GM18511 (cell line): ENCODE results near the gene SLC4A4.

Source experiments
- ATAC-seq: cut with Tn5 transposase; IDR thresholded peaks from one replicate; pipeline ENCODE4 v1.9.1; 2021; ENCODE audit warnings: mild to moderate bottlenecking, moderate library complexity; ENCODE audit not compliant: unreplicated experiment

The SLC4A4 gene

DNA sequence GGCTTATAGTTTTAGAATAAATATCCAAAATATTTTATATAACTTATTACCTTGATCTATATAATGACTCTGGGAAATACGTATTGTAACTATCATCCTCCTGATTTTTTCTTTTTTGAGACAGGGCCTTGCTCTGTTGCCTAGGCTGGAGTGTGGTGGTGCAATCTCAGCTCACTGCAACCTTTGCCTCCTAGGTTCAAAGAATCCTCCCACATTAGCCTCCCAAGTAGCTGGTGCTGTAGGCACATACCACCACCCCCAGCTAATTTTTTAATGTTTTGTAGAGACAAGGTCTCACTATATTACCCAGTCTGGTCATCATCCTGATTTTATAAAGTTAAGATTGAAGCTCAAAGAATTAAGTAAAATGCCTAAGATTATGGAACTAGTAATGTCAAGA lies 193.6 kb downstream of the SLC4A4 start:
- no peak for ATAC-seq

DNA sequence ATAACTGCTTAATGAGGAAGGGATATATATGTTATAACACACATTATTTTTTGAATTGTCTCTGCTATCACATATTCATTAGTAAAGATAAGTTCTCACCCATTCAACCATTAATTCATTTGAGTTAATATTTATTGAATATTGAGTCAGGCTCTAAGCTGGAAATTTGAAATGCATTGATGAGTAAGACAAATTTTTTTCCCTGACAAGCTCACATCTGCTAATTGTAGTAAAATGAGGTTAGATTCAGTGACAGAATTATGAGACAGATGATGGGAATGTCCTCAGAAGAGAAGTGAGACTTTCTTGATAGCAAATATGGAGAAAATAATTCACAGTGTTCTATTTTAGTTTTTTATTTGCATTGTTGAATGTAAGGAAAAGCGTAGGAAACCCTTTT lies 194.3 kb downstream of the SLC4A4 start:
- ATAC-seq: no peak

DNA sequence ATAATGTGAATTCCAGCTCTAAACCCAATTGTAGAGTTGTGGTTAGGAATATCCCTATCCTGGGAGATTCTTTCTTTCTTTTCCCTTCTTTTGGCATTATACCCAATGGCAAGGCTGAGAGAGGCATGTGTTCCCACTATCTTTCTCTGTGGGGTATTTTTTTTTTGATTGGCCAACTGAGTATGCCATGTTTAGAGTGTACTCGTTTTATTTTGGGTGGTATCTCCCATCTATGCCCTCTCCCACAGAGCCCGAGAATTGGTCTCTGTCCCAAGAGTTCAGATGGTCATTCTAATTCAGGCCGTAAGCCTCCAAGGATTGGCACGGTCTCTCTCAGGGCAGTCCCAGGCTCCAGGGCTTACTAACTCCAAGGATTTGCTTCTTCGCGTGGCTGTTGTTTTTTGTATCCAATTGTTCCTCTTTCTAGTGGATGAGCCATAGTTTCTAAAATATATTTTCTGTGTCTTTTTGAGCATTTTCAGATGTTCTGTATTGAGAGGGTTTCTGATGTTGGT lies 198.8 kb downstream of the SLC4A4 start:
- no peak for ATAC-seq

DNA sequence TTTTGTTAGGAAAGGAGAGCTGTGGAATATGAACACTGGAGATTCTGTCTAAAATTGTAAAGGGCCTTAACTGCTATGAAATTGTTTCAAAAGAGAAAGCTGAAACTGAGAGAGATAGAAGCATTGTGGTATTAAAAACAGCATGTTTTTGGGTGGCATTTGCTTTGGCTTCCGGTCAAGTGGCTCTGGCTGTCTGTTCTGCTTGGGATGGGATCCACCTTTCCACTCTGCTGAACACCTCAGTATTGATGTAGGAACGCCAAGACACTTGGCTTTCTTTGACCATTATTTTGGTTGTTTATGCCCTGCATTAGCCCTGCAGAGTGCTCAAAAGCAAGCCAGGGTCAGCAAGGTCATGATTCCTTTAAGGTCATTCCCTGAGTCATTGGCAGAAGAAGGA lies 199.7 kb downstream of the SLC4A4 start:
- peak; percentile 39 for ATAC-seq

GRCh38 chr4:71540749-71541269 lies 202.0 kb downstream of the SLC4A4 start:
- ATAC-seq: peak; percentile 64

DNA sequence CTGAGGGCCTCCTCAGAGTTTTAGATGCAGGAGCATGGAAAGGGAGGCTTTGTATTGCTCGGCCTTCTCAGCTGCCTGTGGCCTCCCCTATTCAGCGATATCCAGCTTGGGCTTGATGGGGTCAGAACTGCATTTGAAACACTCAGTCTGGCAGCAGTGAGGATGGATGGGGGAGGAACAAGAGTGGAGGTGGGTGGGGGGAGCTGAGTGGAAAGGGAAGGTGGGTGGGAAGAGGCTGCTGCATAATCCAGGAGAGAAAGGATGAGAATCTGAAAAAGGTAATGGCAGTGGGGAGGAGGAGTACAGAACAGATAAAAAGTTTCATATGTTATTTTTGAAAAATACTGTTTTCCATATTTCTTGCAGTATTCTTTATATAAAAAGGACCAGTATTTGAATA lies 202.7 kb downstream of the SLC4A4 start:
- no peak for ATAC-seq

- no peak for ATAC-seq
Observed at GRCh38 chr4:71545168-71545567, 206.3 kb downstream of the SLC4A4 start.

DNA sequence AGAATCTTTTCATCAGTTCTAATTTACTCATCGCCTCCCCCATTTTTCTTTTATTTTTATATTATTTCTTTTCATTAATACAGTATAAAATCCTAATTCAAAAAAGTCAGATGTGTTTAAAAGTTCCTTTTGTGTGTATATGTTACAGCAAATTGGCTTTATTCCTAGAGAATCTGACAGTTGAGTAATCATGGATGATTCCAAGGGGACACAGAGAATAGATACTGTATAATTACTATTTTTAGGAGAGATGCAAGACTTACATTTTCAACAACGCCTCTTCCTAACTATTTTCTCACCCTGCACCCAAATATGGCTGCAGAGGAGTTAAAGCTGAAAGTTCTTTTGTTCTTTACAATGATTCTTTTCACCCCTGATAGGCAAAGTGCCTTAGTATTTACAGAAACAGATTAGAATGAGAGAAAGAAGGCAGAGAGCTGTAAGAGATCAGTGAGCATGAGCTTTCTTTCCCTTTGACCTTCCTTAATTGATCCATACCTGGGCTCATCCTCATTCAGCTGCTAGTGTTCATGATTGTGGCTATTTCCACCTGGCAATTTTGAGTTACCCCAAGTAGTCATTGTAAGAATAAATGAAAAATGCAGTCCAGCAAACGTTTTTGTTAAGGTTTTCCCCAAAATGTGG lies 210.8 kb downstream of the SLC4A4 start:
- ATAC-seq: no peak

DNA sequence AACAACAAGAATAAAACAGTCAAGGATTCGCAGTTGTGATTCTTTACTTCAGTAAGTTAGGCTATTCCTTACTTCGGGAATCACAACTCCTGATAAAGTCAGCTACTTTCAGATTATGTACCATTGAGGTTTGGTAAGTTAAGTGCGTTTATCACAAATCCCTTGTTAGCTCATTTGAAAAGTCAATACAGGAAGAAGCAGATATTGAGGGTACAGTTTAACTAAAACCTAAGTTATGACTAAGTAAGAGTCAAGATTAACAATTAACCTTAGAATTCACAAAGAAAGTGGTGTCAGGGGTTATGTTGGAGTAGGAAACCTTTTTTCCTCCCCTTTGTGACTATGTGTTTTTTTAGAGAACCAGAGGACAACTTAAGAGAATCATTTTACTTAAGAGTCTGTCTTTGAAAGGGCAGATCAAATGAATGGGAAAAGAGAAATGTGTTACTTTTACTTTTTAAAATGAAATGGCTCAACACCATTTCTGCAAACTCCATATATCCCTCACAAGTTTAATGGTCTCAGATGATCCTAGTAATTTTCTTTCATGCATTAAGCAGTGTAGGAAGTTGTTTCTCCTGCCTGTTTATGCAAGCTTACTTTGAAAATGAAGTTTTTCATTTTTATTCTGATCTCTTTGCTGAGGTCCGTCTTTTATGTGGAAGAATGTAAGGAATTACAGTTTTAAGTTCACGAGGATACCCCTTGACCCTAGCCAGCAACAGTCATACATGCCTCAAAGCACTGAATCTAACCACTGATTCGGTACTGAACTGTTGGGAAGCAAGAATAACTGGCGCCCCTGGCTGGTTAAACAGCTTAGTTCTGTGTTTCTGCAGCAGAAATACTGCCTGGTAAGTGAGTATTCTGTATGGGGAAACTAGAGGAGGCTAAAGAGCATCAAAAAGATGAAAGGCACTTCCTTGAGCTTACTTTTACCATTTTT lies 211.7 kb downstream of the SLC4A4 start:
- no peak for ATAC-seq

- peak; percentile 48 for ATAC-seq
Observed at GRCh38 chr4:71553605-71554004, 214.8 kb downstream of the SLC4A4 start.

DNA sequence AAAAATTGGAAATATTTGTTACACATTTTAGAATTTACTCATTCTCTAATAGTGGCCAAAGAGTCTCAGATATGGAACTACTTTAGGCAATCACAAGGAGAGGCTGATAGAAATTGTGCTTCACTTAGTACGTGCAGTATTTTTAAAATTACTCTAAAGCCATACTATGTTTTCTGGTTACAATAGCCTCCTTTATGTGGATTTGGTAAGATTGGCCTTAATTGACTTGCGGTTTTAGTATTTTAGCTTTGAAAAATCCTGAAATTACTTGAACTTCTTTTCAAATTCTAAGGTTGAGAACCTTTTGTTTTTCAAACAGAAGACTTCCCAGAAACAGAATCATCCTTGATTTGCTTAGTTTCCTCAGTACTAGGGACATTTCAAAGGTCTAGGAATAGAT lies 215.2 kb downstream of the SLC4A4 start:
- ATAC-seq: no peak

- peak; percentile 84 for ATAC-seq
Observed at GRCh38 chr4:71558248-71558647, 219.4 kb downstream of the SLC4A4 start.

DNA sequence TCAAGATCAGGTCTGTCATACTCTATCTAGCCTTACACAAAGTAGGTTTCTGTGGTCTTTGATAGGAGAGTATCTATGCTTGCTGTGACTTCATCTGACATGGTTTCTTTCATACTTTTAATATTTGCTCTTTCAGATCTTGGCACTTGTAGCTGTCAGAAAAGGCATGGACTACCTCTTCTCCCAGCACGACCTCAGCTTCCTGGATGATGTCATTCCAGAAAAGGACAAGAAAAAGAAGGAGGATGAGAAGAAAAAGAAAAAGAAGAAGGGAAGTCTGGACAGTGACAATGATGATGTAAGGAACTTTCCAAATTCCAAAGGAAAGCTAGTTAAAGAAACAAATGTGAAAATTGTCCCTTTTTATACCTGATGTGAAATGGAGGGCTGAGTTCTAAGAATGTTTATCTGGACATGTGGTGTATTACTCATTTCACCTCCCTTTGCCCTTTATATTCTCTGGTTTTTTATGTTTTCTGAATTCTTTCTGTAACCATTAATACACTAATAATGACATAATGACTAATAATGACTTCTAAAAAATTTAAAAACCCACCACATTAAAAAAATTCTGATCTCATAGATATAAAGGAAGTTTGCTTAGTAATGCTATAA lies 221.2 kb downstream of the SLC4A4 start:
- no peak for ATAC-seq

DNA sequence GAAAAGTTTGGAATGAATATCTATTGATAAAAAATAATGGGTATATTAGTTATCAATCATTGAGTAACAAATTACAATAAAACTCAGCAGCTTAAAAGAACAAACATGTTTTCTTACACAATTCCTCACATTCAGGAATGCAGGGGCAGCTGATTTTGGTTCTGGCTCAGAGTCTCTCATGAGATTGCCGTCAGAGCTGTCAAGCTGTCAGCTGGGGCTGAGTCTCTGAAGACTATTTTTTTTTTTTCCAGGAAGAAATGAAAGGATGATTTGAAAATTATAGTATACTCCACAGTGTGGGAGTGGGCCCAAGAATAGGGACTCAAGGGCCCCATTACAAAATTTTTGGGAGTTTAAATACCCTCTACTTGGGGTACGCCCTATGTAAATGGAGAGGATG lies 226.0 kb downstream of the SLC4A4 start:
- ATAC-seq: no peak

- ATAC-seq: no peak
Observed at GRCh38 chr4:71566856-71567255, 228.0 kb downstream of the SLC4A4 start.

- ATAC-seq: no peak
Observed at GRCh38 chr4:71568131-71568530, 229.3 kb downstream of the SLC4A4 start.

DNA sequence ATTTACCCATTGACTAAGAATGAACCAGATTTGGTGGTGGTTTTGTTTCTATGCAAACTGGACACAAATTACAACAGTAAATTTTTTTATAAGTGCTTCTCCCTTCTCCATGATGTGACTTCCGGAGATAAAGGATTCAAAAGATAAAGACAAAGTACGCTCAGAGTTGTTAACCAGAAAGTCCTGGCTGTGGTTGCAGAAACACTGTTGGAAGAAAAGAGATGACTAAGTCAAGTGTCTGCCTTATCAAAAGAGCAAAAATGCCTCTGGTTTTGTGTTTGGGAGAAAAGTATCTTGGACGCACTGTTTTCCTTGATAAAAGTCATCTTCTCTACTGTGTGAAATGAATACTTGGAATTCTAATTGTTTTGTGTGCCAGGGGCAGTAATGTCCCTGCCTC lies 231.7 kb downstream of the SLC4A4 start:
- ATAC-seq: no peak

- no peak for ATAC-seq
Observed at GRCh38 chr4:71571346-71571745, 232.5 kb downstream of the SLC4A4 start.

DNA sequence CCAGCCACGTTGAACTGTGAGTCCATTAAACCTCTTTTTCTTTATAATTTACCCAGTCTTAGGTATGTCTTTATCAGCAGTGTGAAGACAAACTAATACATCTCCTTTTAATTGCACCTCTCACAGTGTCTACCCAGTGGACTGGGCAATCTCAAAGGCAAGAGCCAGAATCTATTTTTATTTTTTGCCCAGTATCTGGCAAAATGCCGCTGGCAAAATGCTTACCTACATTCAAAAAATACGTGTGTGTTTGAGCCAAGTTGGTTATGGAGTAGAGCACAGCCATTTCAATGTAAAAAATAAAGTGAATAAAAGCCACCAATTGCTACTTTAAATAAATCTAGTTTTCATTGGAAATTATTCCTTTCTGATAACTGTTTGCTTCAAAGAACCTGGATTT lies 245.2 kb downstream of the SLC4A4 start:
- no peak for ATAC-seq

- no peak for ATAC-seq
Observed at GRCh38 chr4:71584585-71584984, 245.8 kb downstream of the SLC4A4 start.

DNA sequence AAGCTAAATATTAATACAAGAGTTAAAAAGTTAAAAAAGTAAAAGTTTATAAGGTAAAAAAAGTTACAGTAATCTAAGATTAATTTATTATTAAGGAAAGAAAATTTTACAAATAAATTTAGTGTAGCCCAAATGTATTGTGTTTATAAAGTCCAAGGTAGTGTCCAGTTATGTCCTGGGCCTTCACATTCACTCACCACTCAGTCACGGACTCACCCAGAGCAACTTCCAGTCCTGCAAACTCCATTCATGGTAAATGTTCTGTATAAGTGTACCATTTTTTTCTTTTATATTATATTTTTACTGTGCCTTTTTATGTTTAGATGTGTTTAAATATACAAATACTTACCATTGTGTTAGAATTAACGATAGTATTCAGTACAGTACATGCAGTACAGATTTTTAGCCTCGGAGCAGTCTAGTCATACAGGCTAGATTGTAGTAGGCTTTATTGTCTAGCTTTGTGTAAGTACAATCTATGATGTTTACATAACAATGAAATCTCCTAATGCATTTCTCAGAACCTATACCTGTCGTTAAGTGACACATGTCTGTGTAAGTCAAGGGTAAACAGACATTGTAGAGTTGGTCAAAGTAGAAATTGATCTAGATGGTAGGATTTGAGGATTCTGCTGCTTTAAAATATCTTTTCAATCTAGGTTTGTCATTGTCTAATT lies 247.4 kb downstream of the SLC4A4 start:
- ATAC-seq: no peak
